Measurements from ENCODE around the gene RALY.
"Not testable (repeated sequence)": the region's sequence is repeated elsewhere in the genome, so short reads cannot be mapped to it uniquely, and the experiment has no call there.

The RALY gene

DNA sequence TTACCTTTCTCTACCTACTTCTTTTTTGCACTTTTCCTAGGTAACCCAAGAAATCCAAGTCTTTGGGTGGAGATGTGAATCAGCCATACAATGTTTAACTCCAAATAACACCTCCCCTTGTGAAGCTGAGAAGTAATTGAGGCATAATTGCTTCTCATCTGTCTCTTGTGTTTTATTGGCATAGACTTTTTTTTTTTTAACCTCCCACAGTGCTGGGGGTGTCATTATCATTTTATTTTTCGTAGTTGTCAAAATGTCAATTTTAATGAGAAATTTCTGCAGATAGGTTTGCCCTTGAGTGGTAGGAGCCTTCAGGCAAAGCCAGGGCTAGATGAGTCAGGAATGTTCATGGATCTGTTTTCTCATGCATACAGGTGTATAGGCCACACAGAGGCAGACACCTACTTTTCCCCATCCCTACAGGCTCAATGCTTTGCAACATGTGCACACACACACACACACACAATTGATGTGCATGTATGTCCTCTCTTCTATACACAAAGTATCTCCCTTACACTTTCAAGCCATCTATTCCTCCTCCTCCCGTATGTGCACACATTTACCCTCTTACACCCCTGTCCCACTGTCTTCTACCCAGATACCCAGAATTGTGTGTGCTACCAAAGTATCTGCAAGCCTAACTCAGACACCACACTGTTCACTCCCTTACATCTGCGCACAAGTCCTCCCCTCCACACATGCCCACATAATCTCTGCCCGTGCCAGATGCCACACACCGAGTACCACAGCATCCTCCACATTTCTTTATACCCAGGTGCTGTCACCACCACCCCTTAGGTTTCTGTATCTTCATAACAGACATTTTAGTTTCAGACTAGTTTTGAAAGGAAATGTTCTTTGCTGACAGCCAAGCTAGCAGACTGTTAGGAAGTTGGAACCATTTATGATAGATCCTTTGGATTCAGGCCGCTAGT is 22.0 kb downstream of the RALY start:
- DNase-seq (ENCODE audit: low spot score): no peak

DNA sequence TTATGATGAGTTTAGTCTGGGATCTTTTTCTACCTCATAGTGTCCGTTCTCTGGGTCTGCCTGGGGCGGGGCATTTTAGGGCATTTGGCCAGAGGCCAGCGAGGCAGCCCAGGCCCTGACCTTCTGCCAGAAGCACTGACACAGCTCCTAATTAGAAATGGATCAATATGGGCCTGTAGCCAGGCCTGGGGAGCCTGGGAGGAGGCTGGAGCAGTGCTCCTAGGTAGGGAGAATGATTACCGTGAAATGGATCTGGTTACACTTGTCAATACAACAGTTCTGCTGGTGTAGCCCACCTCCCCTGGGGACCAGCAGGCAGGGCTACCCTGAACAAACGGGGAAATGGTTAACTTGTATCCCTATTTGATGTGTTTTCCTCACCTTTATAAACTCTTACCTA is 23.0 kb downstream of the RALY start:
- peak; percentile 53 for DNase-seq (ENCODE audit: low spot score)

DNA sequence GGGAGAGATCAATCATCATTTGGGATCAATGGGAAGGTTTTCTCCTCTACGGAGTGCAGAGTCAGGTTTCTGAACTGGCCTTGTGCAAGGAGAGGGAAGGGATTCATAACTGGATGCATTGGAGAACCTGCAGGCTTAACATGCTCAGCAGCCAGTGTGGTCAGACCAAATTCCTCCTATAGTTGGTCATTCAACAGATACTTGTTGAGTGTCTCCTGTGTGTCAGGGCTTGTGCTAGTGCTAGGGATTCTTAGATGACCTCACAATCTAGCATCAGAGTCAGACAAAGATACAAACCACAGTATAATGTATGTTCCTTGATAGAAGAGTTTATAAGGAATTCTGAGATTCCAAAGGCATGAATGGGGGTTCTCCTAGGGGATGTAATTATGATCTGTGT is 23.9 kb downstream of the RALY start:
- DNase-seq (ENCODE audit: low spot score): no peak

DNA sequence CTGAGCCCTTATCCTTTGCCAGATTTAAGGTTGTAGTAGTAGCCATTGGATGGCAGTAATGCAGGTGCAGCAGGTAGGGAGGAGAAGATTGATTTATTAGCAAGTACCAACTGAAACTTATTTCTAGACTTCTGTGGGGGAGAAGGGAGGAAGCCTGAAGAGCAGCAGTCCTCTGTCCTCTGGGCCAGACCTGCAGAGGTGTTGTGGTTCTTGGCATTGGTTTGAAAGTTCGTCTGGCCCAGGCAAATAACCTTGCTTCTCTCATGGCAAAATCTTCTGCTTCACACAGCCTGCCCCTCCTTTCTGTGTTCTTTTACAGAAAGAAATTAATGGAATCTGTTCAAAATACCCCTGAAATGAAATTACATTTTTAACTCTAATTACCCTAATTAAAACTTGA is 24.5 kb downstream of the RALY start:
- no peak for DNase-seq (ENCODE audit: low spot score)

- peak; percentile 51 for DNase-seq (ENCODE audit: low spot score)
These were observed 28.6 kb downstream of the RALY start for GRCh38 chr20:34022151-34022838.

DNA sequence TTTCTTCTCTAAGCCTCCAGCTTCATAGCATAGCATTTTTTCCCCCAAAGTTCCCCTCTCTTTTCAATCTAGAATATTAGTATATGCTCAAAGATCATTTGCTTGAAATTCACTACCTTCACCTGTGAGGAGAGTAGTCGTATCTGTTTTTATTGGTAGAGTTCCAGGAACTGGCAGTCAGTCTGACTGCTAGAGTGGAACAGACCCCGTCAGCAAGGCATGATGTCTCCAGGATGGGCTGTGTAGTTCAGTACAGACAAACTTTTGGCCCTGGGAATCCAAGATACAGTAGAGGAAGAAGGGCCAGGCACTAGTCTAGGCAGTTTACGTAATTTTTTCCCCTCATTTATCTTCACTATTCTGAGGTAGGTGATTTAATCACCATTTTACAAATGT is 29.1 kb downstream of the RALY start:
- no peak for DNase-seq (ENCODE audit: low spot score)

- no peak for DNase-seq (ENCODE audit: low spot score)
These were observed 30.4 kb downstream of the RALY start for GRCh38 chr20:34023937-34024722.

DNA sequence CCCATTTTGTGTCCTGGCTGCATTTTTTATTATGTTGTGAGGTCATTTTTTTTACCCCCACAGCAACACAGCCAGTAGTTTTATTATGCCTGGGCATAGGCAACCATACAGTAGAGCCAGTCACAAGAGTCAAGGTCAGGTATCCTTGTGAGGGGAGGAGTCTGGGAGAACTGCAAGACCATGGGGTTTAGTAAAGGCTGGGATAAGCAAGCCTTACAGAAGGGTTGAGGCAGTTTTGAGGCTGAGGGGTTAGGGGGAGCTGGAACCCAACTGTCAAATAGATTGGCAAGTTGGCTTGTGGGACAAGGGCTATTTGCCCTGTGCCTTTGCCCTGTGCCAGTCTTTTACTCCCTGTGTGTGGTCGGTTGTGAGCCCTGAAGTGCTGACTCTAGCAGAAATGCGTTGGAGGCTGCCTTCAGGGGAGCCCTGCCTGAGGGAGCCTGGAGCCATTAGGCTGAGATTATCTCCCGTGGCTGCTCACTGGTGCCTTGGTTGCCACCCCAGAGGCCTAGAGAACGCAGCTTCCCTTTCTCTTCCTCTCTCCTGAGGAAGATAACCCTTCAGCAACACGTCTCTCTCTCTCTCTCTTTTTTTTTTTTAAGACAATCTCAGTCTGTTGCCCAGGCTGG is 31.1 kb downstream of the RALY start:
- no peak for DNase-seq (ENCODE audit: low spot score)

DNA sequence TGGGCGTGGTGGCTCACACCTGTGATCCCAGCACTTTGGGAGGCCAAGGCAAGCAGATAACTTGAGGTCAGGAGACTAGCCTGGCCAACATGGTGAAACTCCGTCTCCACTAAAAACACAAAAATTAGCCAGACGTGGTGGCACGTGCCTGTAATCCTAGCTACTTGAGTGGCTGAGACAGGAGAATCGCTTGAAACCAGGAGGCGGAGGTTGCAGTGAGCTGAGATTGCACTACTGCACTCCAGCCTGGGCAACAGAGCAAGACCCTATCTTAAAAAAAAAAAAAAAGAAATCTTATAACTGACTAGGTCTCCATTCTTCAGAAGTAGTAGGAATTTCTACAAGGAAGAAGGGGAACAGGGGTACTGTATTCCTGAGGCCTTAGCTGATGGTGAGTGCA is 34.3 kb downstream of the RALY start:
- DNase-seq (ENCODE audit: low spot score): not testable (repeated sequence)

GRCh38 chr20:34029415-34029814 is 35.7 kb downstream of the RALY start:
- DNase-seq (ENCODE audit: low spot score): no peak

GRCh38 chr20:34030456-34030855 is 36.7 kb downstream of the RALY start:
- DNase-seq (ENCODE audit: low spot score): no peak

- no peak for DNase-seq (ENCODE audit: low spot score)
These were observed 40.2 kb downstream of the RALY start for GRCh38 chr20:34033903-34034302.

GRCh38 chr20:34037121-34037520 is 43.4 kb downstream of the RALY start:
- DNase-seq (ENCODE audit: low spot score): no peak

DNA sequence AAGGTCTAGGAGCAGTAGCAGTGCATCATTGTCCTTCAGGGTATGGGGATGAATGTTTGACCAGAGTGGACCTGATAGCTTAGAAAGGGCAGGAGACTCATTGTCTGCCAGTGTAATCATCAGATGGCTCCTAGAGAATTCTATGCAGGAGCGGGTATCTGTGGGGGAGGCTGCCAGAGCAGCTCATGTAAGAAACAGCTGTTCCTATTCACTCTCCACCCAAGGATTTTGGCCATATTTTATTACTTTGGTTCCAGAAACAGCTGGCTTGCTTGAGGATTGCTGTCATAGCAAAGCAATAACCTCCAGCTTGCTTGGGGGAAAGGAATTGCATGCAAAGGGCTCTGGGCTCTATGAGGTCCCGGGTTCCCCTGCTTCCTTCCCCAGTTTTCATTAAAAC is 44.1 kb downstream of the RALY start:
- DNase-seq (ENCODE audit: low spot score): no peak

DNA sequence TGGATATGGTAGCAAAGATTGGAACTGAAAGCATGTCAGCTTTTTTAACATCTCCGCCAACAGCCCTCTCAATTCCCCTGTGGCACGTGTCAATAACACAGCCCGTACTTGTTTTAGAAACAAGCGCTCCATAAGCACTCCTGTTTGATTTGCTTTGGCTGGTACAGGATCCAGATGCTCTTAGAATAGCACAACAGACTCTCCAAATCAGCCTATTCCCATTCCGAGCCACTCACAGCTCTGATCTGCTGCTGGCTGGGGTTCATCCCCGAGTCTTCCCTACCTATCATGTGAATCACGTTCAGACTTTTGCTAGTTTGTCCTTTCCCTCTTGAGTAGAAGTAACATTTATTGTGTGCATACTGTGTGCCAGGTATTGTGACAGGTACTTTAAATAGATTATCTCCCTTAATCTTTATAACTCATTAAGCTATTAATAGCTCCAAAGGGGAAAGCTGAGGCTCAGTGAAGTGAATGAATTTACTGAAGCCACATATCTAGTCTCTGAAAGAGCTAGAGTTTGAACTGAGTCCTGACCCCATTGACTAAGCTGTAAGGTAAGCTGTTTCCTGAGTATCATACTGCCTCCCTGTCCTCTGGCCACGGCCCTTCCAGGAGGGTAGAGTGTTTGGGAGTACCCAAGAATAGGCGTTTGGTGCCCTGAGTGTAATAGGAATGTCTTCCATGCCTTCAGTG is 46.7 kb downstream of the RALY start:
- DNase-seq (ENCODE audit: low spot score): no peak

DNA sequence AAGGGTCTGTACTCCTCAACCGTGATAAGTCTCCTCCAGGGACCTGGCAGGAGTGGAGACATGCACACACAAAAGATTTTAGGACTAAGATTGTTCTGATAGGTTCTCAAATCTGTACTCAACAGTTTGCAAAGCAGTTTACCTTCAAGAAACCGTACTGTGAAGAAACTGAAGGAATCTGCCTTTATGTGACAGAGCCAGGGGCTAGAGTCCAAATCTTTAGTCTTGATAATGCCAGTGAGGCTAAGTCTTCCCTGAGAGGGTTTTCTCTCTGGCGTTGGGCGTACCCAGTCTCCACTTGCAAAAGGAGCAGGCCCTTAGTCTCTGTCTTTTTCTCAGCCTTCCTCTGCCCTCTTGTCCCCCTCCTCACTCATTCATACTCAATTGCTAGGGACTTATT is 47.5 kb downstream of the RALY start:
- DNase-seq (ENCODE audit: low spot score): no peak

GRCh38 chr20:34042262-34042661 is 48.6 kb downstream of the RALY start:
- DNase-seq (ENCODE audit: low spot score): no peak

DNA sequence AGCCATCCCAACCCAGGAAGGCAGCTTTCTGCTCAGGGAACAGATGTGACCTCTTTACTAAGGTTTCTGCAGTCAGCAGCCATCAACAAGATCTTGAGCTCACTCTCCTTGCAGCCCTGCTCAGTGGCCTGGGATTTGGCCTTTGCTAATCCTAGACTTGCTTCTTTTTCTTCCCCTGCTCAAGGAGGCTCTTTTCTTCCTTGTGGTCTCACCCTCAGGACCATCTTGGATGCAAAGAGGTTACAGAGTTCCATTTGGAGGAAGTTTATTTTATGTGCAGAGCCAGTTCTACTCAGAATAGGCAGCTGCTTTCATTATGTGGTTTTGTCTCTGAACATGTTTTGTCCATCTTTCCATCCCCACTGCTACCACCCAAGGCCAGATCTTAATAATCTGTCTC is 49.3 kb downstream of the RALY start:
- no peak for DNase-seq (ENCODE audit: low spot score)

DNA sequence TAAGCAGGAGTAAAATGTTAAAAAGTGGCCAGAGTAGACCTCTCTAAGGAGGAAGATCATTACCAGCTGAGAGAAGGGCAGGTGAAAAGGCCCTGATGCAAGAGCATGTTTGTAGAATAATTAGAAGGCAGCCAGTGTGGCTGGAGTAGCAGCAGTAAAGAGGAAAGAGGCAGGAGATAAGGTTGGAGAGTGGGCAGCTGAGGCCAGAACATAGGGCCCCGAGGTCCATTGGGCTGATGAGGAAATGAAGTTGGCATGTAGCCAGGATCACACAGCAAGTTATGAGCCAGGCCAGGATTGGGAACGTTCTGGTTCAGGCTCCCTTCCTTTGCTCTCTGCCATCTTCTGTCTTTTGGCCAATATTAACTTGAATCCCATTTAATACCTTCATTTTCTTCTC is 51.6 kb downstream of the RALY start:
- DNase-seq (ENCODE audit: low spot score): peak; percentile 27

GRCh38 chr20:34045930-34046725 is 52.4 kb downstream of the RALY start:
- no peak for DNase-seq (ENCODE audit: low spot score)

Measured in hematopoietic multipotent progenitor cell treated with erythropoietin and hydrocortisone succinate and interleukin-3 and kit ligand, for 17 days (in vitro differentiated cells).